Peyer's patch (tissue), 4 donors: ENCODE results near the gene SLC39A8. TPM values are rescaled to one million over a fixed set of nuclear protein-coding genes. Genes with fewer than 3 reads are reported as not detected.

ENCODE experiments used
- DNase-seq, 3 donors: peaks; one replicate each; pipeline ENCODE4 v3.0.0-alpha.2; 2017 to 2019
- H3K27ac ChIP-seq, 4 donors: fragments of 200-600 bp; sonication (generic); one replicate each; pipeline ENCODE4 v1.5.1; 2016 to 2019
- H3K27me3 ChIP-seq, 2 donors: fragments of 200-600 bp; sonication (generic); one replicate each; pipeline ENCODE4 v1.5.1; 2019
- H3K36me3 ChIP-seq, 3 donors: fragments of 200-600 bp; sonication (generic); one replicate each; pipeline ENCODE4 v1.5.1; 2016 to 2019
- H3K4me1 ChIP-seq, 4 donors: fragments of 200-600 bp; sonication (generic); one replicate each; pipeline ENCODE4 v1.5.1; 2016 to 2019
- H3K4me3 ChIP-seq, 4 donors: fragments of 200-600 bp; sonication (generic); 1 replicate in 3 of 4; 2 replicates in 1 of 4; pipeline ENCODE4 v1.5.1; 2016 to 2019; ENCODE audit warnings: mild to moderate bottlenecking in 1 of 4
- H3K9me3 ChIP-seq, 4 donors: fragments of 200-600 bp; sonication (generic); one replicate each; pipeline ENCODE4 v1.5.1; 2016 to 2019; ENCODE audit warnings: mild to moderate bottlenecking in 1 of 4
- CTCF ChIP-seq, 6 experiments: fragments of 450-650 bp in 4 of 6; fragments of 200-600 bp in 2 of 6; sonication (generic) in 1 of 6; IDR thresholded peaks; one replicate each; pipeline ENCODE4 v1.5.1; 2017 to 2019; ENCODE audit warnings: antibody characterized with exemption in 6 of 6, mild to moderate bottlenecking in 3 of 6, moderate library complexity in 1 of 6
- POLR2A ChIP-seq, 2 donors: fragments of 450-650 bp; IDR thresholded peaks; one replicate each; pipeline ENCODE4 v1.5.1; 2017; ENCODE audit warnings: antibody characterized with exemption in 2 of 2, mild to moderate bottlenecking in 2 of 2, moderate library complexity in 2 of 2
- total RNA-seq, 4 donors: library from RNA; depleted of rRNA; stranded (reverse); fragments of >200 nt; gene quantifications; one replicate each; pipeline ENCODE4 v1.1.0, GENCODE V29; 2016

Gene SLC39A8
- total RNA-seq, 4 donors from 2014 or later, result 9.1 to 12.1 (median 9.5) TPM

DNA sequence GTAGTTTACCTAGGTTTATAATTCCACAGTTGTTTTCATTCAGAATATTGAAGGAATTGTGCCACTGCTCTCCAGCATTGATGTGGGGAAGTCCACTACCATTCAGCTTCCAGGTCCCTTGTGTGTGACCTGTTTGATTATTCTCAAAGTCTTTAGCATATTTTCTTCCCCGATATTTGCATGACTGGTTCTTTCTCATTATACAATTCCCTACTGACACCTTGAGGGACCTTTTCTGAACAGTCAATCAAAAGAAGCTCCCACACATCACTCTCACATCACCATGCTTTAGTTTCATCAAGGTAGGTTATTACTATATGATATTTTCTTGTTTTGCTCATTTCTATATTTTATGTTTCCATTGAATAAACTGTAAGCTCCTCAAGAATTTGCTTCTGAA lies 44.1 kb downstream of the SLC39A8 start:
- H3K36me3 ChIP-seq, result no peaks in the 10 kb centered on the region
- H3K4me1 ChIP-seq, result no peaks in the 10 kb centered on the region
- no peaks in the 10 kb centered on the region for H3K27me3 ChIP-seq
- H3K4me3 ChIP-seq, result no peak overlapping the region
- no peak for DNase-seq
- no peaks in the 10 kb centered on the region for H3K9me3 ChIP-seq
- no peak overlapping the region for H3K27ac ChIP-seq
- TF ChIP-seq POLR2A (IDR thresholded peaks at IDR 0.05) (no peak), CTCF (IDR thresholded peaks at IDR 0.05) (no peak)

GRCh38 chr4:102299354-102300107 lies 45.8 kb downstream of the SLC39A8 start:
- no peaks in the 10 kb centered on the region for H3K36me3 ChIP-seq
- DNase-seq, result peak in 1 of 3 donors; percentile 46
- no peaks in the 10 kb centered on the region for H3K9me3 ChIP-seq
- TF ChIP-seq POLR2A (IDR thresholded peaks at IDR 0.05) (no peak), CTCF (IDR thresholded peaks at IDR 0.05) (peak in 4 of 6 experiments; percentile 9 to 47 (median 25))
- H3K27me3 ChIP-seq, result no peaks in the 10 kb centered on the region
- no peak overlapping the region for H3K4me3 ChIP-seq
- no peaks in the 10 kb centered on the region for H3K4me1 ChIP-seq
- no peak overlapping the region for H3K27ac ChIP-seq

- no peak overlapping the region for H3K27ac ChIP-seq
- TF ChIP-seq POLR2A (IDR thresholded peaks at IDR 0.05) (no peak), CTCF (IDR thresholded peaks at IDR 0.05) (no peak)
- DNase-seq, result no peak
- no peaks in the 10 kb centered on the region for H3K9me3 ChIP-seq
- H3K27me3 ChIP-seq, result no peaks in the 10 kb centered on the region
- no peaks in the 10 kb centered on the region for H3K4me1 ChIP-seq
- H3K4me3 ChIP-seq, result no peak overlapping the region
- no peaks in the 10 kb centered on the region for H3K36me3 ChIP-seq
These were observed 46.6 kb downstream of the SLC39A8 start for GRCh38 chr4:102298716-102299115.

GRCh38 chr4:102295153-102295862 lies 50.0 kb downstream of the SLC39A8 start:
- no peak for TF ChIP-seq POLR2A (IDR thresholded peaks at IDR 0.05)
- no peak for TF ChIP-seq CTCF (IDR thresholded peaks at IDR 0.05)
- Histone ChIP-seq H3K4me1 (no peaks in the 10 kb centered on the region), H3K27me3 (no peaks in the 10 kb centered on the region), H3K9me3 (no peaks in the 10 kb centered on the region), H3K4me3 (no peak overlapping the region), H3K36me3 (no peaks in the 10 kb centered on the region), H3K27ac (no peak overlapping the region)
- no peak for DNase-seq

DNA sequence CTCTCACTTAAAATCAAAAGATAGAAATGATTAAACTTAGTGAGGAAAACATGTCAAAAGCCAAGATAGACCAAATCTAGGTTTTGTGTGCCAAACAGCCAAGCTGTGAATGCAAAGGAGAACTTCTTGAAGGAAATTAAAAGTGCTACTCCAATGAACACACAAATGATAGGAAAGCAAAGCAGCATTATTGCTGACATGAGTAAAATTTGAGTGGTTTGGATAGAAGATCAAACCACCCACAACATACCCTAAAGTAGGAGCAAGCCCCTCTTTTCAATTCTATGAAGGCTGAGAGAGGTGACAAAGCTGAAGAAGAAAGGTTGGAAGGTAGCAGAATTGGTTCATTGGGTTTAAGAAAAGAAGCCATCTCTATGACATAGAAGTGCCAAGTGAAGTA lies 56.8 kb downstream of the SLC39A8 start:
- TF ChIP-seq POLR2A (IDR thresholded peaks at IDR 0.05), result no peak
- no peak for TF ChIP-seq CTCF (IDR thresholded peaks at IDR 0.05)
- no peaks in the 10 kb centered on the region for H3K9me3 ChIP-seq
- no peak overlapping the region for H3K4me3 ChIP-seq
- no peak for DNase-seq
- no peak overlapping the region for H3K27ac ChIP-seq
- H3K36me3 ChIP-seq, result no peaks in the 10 kb centered on the region
- no peaks in the 10 kb centered on the region for H3K27me3 ChIP-seq
- H3K4me1 ChIP-seq, result no peaks in the 10 kb centered on the region
